Activated CD4-positive, CD25-positive, alpha-beta regulatory T cell treated with anti-CD3 and anti-CD28 coated beads, Interleukin-2, amount 50 U/mL, for 24 hours (primary cell): ENCODE measurements around the gene MGST2.
A peak's percentile ranks its signal among the peaks of the same experiment; 100 is the strongest.

Experiments used
- ATAC-seq, 2 donors: fragments of 150-1000 bp; cut with Tn5 transposase; one replicate each; pipeline ENCODE4 v1.10.0; 2021; ENCODE audit warnings: mild to moderate bottlenecking in 1 of 2, moderate library complexity in 1 of 2

The MGST2 gene

DNA sequence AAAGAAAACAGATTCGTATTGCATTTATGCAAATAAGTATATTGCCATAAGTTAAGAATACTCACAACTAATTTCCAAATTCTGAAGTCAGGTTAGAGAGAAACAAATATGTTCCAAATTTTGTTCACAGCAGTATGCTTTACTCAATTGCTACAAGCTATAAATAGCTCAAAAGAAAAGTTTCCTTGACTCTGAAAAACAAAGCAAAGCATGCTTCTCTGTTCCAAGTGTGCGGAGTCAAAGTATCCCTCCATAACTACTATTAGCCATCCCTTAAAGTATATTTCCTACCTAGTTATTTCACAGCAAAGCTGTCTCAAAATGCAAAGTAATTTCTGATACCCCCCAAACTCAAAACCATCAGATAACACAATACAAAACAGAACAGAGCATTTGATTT, 47.3 kb downstream of the MGST2 start:
- no peak for ATAC-seq

DNA sequence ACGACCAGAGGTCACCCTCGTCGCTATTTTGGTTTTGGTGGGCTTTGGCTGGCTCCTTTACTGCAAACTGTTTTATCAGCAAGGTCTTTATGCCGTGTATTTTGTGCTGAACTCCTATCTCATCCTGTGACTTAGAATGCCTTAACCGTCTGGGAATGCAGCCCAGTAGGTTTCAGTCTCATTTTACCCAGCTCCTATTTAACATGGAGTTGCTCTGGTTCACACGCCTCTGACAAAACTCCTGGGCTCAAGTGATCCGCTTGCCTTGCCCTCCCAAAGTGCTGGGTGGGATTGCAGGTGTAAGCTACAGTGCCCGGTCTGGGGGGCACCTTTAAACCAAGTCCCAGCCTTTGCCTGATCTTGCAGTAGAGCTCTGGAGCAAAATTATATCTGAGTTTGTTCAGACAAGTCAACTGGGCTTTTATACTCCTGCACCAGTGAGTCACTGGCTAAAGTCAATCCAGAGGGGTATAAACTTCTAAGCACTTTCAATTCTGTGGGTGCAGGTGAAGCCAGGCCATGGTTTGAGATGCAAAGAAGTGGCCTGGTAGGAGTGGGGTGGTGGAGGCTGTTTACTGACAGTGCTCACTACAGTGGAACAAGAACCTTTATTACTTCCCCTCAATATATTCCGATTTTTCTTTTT, 50.2 kb downstream of the MGST2 start:
- ATAC-seq: no peak

DNA sequence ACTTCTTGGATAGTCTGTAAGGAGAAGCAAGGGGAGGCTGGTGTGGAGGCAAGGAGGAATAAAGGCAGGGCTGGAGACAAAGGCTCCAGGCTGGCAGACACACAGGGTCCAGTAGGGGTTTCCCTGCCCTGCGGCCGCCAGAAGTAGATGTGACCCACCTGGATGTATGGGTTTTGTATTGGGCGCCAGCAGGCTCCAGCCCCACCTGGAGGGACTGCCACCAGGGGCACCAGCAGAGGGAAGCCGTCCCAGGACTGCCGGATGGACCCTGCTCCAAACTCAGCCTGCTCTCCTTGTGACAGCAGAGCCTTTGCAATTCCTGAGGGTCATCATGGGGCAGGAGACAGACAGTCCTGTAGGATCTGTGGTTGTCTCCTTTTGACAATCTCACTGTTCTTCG, 52.7 kb downstream of the MGST2 start:
- no peak for ATAC-seq

GRCh38 chr4:139718833-139719232, 53.2 kb downstream of the MGST2 start:
- no peak for ATAC-seq

DNA sequence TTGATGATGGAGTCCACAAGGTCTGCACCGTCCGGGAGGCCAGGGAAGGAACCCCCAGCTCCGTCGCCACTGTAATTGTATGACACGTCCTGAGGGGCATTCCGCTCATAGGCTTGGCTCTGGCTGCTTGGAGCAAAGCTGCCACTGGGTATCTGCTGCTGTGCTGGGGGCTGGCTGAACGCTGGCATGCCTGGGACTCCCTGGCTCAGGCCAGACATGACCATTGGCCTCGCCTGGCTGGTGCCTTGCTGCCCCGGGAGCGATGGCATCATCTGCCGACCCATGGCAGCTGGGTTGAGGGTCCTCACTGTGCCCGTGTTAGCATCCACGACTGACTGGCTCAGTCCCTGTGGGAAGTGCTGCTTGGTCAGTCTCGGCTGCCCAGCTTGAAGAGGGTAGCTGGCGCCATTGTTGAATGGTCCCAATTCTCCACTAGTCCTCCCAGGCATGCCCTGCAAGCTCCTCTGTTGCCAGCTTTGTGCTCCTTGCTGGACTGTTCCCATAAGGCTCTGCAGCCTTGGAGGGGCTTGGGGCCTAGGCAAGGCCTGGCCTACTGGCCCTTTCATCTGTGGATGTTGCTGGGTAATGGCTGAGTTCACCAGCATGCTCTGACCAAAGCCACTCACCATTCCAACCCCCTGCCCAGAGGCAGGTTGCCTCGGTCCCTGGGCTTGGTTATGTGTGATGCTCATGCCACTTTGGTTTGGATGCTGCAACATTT, 53.9 kb downstream of the MGST2 start:
- ATAC-seq: no peak

DNA sequence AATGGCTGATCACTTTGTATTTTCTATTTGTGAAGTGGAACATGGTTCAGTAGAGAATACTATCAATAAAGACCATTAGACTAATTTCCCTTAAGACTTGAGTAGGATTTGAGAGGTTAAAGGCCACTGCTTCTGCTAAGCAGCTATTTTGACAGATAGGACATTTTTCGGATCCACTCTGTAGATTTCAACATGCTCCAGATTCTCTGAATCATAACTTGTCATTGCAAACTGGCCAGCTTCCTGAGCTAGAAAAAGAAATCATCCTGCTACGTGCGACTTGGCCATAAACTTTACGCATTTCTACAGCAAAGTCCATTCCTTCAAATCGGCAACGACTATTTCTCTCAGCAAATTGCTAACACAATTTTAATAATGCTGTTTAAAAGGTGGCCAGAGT, 55.2 kb downstream of the MGST2 start:
- no peak for ATAC-seq

GRCh38 chr4:139721789-139722188, 56.2 kb downstream of the MGST2 start:
- no peak for ATAC-seq

DNA sequence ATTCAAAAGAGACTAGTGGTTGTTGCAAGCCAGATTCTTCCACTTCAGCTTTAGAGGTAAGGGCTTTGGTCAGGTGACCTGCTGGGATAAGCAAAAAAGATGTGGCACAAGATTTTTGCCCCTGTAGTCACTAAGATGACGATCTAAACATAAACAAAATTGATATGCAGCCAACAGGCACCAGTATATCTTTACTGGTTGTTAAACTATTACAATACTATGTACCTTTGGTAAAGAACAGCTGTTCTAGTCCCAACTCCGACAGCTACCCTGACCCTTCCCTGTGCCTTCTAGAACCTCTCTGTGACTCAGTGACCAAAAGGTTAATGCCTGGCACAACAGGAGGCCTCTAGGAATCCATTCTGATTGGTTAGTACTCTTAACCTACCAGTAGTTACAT, 59.6 kb downstream of the MGST2 start:
- ATAC-seq: no peak

DNA sequence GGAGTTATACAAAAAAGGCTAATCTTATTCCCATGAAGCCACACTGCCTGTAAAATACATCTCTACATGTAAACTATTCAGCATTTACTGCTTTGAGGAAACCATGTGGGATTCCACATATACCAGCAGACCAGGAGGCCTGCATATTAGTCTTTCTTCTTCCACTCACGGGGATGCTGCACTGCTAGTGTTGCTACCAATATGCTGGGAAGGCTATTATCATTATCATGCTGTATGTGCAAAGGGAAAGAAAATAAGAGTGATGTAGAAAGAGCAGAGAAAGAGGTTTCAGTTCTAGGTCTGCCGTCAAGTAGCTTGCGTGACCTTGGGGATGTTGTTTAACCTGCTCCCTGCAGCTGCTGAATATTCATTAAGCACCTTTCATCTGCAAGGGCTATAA, 61.0 kb downstream of the MGST2 start:
- no peak for ATAC-seq

DNA sequence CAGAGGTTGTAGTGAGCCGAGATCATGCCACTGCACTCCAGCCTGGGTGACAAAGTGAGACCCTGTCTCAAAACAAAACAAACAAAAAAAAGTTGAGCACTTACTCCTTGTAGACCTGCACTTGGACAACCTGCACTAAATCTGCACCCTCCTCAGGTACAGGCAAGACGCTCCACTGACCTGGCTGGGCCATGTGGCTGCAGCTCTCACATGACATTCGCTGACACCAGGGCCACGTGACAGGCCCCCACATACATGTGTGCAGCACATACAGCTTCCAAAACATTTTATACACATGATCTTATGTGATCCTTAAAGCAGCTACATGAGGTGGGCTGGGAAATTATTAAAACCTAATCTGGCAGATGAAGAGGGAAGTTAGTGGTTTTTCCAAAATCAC, 62.5 kb downstream of the MGST2 start:
- no peak for ATAC-seq

- no peak for ATAC-seq
Measured at GRCh38 chr4:139728840-139729239, 63.2 kb downstream of the MGST2 start.

- ATAC-seq: no peak
Measured at GRCh38 chr4:139732991-139733570, 67.5 kb downstream of the MGST2 start.

DNA sequence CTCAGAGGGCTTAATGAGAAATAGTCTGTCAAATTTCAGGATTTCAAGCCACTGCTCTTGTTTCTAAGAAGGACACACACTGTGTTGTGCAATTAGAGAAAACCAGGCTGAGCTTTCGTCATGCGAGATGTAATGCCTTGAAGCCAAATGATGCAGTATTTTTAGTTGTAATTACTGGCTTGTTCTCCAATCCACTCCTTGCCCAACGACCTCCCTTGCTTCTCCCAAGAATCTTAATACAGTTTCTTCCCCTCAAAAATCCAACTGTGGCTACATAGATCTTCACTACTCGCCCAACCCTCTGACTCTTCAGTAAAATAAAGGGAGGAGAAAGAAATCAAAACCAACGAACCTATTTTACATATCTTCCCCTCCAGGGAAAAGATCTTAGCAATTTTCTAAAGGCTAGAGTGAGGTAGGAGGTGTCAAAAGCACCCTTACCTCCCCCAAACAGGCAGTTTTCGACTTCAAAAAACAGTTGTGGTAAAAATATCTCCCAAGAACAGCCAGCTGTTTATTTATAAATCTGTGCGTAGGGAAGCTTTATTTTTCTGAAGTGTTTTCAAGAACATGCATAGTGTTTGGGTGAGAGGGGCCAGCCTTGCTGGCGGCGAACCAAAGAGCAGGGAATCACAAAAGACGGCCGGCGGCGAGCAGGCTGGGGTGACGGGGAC, 68.7 kb downstream of the MGST2 start:
- no peak for ATAC-seq

DNA sequence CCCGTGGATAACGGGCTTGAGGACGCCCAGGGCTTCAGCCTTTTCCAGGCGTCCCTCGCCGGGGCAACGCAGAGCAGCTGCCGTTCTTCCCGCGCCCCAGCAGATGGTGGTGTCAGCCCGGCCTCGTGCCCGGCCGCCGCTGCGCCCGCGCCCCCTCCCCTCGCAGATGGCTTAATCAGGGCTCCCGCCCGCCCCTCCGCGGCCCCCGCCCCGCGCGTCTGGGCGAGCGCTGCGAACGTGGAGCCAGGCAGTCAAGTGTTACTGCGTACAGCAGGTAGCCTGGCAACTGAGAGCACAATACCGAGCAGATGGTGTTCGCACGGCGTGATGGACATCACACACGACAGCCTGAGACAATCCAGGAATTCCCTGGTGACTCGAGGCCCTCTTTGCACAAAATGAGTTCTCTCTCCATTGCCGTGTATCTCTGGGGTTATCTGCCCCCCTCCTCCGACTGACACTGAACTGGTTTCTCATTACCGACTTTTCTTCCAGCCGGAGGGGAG, 69.3 kb downstream of the MGST2 start:
- ATAC-seq: peak; percentile 72 to 74

DNA sequence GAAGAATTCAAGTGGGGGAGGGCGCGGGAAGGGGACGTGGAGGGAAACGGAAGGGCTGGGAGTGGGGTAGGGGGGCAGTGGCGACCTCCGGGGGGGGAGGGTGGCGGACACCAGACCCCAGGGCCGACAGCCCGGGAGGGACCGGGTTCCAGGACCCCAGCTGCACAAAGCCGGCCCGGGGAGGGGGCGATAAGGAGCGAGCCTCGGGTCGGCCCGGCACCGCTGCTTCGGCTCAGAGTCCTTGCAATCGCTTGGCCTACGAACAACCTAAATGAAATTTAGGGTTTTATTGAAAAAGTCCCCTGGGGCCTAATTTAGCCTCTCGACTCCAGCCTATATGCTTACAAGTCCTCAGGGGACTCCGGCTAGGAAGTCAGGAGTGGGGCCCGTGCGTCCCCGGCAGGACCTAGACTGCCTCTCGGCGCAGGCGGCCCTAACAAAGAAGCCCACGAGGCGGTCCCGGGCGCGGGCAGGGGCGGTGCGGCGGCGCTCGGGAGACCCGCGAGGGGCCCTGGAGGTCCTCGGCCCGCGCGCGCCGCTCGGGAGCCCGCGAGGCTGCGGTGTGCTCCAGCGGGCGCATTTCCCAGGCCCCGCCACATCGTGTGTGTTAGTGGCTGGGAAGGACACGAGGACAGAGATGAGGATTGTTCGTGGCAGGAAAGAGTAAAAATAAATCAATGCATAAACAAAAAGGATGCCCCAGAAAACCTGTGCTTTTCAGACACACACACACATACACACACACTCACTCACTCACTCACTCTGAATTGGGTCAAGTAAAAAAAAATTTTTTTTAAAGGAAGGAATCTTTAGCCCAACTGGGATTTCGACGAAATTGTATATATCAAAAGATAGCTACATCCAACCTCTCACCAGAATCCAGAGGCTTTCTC, 70.0 kb downstream of the MGST2 start:
- peak in 1 of 2 donors; percentile 12 for ATAC-seq

DNA sequence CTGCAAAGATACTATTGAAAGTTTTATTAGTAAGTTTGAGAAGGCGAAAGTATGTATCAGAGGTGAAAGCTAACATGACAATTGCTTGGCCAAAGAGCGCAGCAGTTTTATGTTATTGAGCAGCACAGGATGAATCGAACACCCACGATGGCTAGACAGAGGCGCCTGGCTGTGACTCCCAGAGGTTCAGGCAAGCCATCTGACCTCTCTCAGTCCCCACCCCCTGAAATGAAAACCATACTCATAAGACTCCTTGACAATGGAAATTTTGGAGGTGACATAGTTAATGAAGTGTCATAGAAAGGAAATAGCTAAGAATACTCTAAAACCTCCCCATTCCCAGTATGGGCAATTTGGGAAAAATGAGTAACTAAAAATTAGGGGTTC, 70.6 kb downstream of the MGST2 start:
- no peak for ATAC-seq

DNA sequence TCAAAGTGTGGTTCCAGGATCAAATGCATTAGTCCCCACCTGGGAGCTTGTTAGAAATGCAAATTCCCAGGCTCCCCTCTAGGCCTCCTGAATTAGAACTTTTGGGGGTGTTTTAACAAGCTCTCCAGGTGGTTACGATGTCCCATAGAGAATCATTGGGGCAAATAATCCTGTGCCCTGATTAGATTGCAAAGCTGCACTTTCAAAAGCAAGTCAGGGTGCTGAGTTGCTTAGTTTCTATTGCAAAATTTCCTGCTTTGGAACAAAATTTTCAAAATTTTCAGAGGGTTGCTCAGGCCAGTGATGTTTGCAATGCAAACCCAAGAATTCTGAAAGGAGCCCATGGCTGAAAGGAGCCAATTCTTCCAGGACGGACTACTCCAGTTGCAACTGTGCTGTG, 71.0 kb downstream of the MGST2 start:
- no peak for ATAC-seq

DNA sequence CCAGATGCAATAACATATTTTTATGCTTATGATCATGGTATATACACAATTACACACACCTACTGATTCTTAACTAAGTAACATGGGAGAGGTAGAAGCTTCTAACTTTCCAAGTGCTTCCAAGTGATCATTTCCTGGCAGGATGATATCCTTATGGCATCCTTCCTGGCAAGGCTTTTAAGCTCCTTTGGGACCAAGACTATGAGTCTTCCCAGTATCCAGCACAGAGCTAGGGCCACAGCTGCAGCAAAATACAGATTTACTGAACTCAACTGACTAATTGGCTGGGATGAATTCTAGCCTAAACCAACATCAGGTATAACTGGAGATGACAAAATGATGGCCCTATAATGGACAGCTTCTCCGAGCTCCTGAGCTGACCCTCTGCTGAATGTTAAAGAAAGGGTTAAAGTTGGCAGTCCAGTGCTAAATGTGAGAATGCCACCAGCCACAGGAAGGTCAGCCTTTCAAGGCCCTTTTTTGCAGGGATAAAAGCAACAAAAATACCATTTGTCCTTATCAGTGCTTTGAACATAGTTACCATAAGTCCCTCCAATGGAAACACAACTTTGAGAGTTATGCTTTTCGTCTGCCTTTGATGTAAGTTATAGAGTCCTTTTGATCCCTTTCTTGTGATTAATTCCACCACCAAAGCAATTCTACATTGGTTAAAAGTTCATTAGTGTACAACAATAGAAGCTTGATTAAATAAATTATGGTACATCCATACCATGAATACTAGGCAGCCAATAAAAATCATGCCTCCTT, 73.4 kb downstream of the MGST2 start:
- no peak for ATAC-seq

- no peak for ATAC-seq
Measured at GRCh38 chr4:139740121-139740520, 74.5 kb downstream of the MGST2 start.

DNA sequence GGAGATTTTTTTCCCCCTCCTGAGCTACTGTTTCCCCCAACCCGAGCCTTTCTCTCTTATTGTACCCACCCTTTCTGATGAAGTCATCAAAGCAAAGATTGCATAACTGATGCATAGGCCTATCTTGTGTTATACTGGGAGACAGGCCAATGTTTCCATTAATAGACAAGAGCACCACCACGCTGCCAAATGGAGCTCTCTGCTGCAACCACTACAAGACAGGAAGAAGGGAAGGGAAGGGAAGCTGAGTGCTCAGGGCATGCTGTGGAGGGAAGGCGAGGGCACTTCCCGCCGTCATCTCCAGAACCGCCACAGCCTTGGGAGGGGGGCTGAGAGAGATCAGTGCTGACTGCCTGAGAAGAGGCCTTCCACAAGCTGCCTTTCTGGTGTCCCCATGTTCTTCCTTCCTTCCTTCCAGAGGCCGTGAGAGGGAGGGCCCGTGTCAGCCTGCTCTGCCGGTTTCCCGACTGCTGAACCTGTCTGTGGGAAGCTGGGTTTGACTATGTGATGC, 75.0 kb downstream of the MGST2 start:
- ATAC-seq: no peak

DNA sequence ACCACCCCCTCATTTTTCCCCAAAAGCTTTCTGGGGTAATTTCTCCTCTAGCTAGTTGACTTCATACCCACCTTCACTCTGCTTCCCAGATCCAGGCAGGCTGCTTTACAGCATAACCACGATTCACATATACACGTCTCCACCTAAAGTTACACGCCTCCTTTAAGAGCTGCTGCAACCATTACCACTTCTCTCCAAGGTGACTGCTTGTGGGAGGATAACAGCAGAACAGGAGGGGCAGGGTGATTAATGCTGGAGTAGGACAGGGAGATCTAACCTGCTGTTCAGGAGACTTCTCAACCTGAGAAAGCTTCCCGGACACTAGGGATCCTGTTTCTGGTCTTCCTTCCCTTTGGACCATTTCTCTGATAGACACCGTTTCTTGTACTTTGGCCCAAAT, 77.4 kb downstream of the MGST2 start:
- ATAC-seq: no peak

- ATAC-seq: no peak
Measured at GRCh38 chr4:139744232-139744631, 78.6 kb downstream of the MGST2 start.
